H1 (cell line): Measurements from ENCODE around the gene MYL5. TPM values are rescaled to one million over a fixed set of nuclear protein-coding genes. Genes with fewer than 3 reads are reported as not detected.

ENCODE experiments used
- CTCF ChIA-PET: fragments of 300-600 bp; sonication (Branson Sonifier 250); formaldehyde crosslinking; loops from one replicate; lab custom pipeline; 2021; ENCODE audit not compliant: partially characterized antibody; lab: Charles Lee
- POLR2A ChIA-PET: fragments of 300-600 bp; sonication (Branson Sonifier 250); formaldehyde crosslinking; loops from one replicate; lab custom pipeline; 2021; ENCODE audit warnings: inconsistent platforms; ENCODE audit not compliant: partially characterized antibody; lab: Charles Lee
- DNase-seq, 2 experiments: peaks; one replicate each; pipeline versions ENCODE4 v3.0.0 to v3.0.0-alpha.2; 2010 to 2022; ENCODE audit warnings: low spot score in 2 of 2, low read depth in 1 of 2, mixed read lengths in 1 of 2
- FAIRE-seq: peaks from 2 replicates; lab custom pipeline; 2011; peaks lifted over from hg19 to GRCh38; lab: Jason Lieb, UNC
- H2AFZ ChIP-seq: 2 replicates; pipeline ENCODE4 v1.8.1; 2012; ENCODE audit warnings: low read length, inconsistent platforms
- H2AK5ac ChIP-seq: 2 replicates; pipeline ENCODE4 v1.6.1; 2013; ENCODE audit warnings: low read depth, low read length
- H2BK120ac ChIP-seq: replicated peaks from 2 replicates; pipeline ENCODE3; 2013; ENCODE audit warnings: low read depth, low read length, inconsistent platforms
- H2BK12ac ChIP-seq: 2 replicates; pipeline ENCODE4 v1.6.1; 2013; ENCODE audit warnings: low read depth, low read length
- H2BK15ac ChIP-seq: 2 replicates; pipeline ENCODE4 v1.6.1; 2013; ENCODE audit warnings: low read length
- H2BK20ac ChIP-seq: 2 replicates; pipeline ENCODE4 v1.6.1; 2013; ENCODE audit warnings: low read length
- H2BK5ac ChIP-seq: 2 replicates; pipeline ENCODE4 v1.6.1; 2013; ENCODE audit warnings: low read depth, low read length
- H3K14ac ChIP-seq: 2 replicates; pipeline ENCODE4 v1.6.1; 2013; ENCODE audit warnings: inconsistent platforms; ENCODE audit not compliant: insufficient read length
- H3K18ac ChIP-seq: 2 replicates; pipeline ENCODE4 v1.6.1; 2013; ENCODE audit warnings: low read length; ENCODE audit errors: extremely low read depth
- H3K23ac ChIP-seq: 2 replicates; pipeline ENCODE4 v1.6.1; 2013; ENCODE audit warnings: inconsistent platforms; ENCODE audit not compliant: insufficient read length
- H3K23me2 ChIP-seq: 2 replicates; pipeline ENCODE4 v1.6.1; 2013; ENCODE audit warnings: low read depth, low read length
- H3K27ac ChIP-seq: 2 replicates; pipeline ENCODE4 v1.6.1; 2011; ENCODE audit warnings: low read depth, low read length, inconsistent platforms
- H3K27me3 ChIP-seq, 4 experiments: replicated peaks in 1 of 4; 1 replicate in 1 of 4; 2 replicates in 3 of 4; pipeline versions ENCODE4 v1.6.1 to v1.8.1; 2011 to 2013; ENCODE audit warnings: low read length in 3 of 4, mild to moderate bottlenecking in 3 of 4, inconsistent platforms in 2 of 4, mixed read lengths in 2 of 4, moderate library complexity in 1 of 4; ENCODE audit not compliant: control insufficient read depth in 3 of 4, insufficient read depth in 3 of 4; ENCODE audit errors: extremely low read depth in 1 of 4
- H3K36me3 ChIP-seq, 4 experiments: 2 replicates each; pipeline versions ENCODE4 v1.6.1 to v1.8.1; 2011 to 2013; ENCODE audit warnings: mild to moderate bottlenecking in 4 of 4, low read length in 3 of 4, moderate library complexity in 2 of 4, control low read depth in 1 of 4, inconsistent platforms in 1 of 4; ENCODE audit not compliant: insufficient read depth in 4 of 4, control insufficient read depth in 2 of 4
- H3K4ac ChIP-seq: replicated peaks from 2 replicates; pipeline ENCODE3; 2013; ENCODE audit warnings: low read length, low read depth, mixed read lengths, inconsistent platforms; ENCODE audit not compliant: insufficient read length
- H3K4me1 ChIP-seq, 4 experiments: replicated peaks in 1 of 4; 1 replicate in 1 of 4; 2 replicates in 3 of 4; pipeline versions ENCODE4 v1.6.1 to v1.8.1; 2011 to 2013; ENCODE audit warnings: low read length in 3 of 4, inconsistent platforms in 2 of 4, mixed read lengths in 1 of 4; ENCODE audit not compliant: insufficient read depth in 4 of 4, control insufficient read depth in 3 of 4
- H3K4me2 ChIP-seq, 2 experiments: 2 replicates each; pipeline versions ENCODE4 v1.6.1 to v1.8.1; 2011 to 2013; ENCODE audit warnings: low read depth in 2 of 2, low read length in 2 of 2, control low read depth in 1 of 2, inconsistent platforms in 1 of 2, mild to moderate bottlenecking in 1 of 2; ENCODE audit not compliant: insufficient read depth in 1 of 2
- H3K4me3 ChIP-seq, 4 experiments: fragments of 200-600, 300-600 bp in 1 of 4; sonication (generic), shearing (Covaris generic), sonication (Bioruptor Twin) in 1 of 4; 2 replicates each; pipeline versions ENCODE4 v1.5.1 to v1.8.1; 2011 to 2016; ENCODE audit warnings: low read length in 4 of 4, low read depth in 3 of 4, control low read depth in 2 of 4, inconsistent platforms in 2 of 4, mild to moderate bottlenecking in 2 of 4, mixed read lengths in 1 of 4, moderate library complexity in 1 of 4; ENCODE audit not compliant: insufficient read depth in 2 of 4; ENCODE audit errors: extremely low read depth in 1 of 4
- H3K56ac ChIP-seq: replicated peaks from 2 replicates; pipeline ENCODE3; 2013; ENCODE audit warnings: low read depth, mild to moderate bottlenecking, mixed read lengths, low read length, inconsistent platforms; ENCODE audit not compliant: insufficient read length
- H3K79me1 ChIP-seq: 2 replicates; pipeline ENCODE4 v1.6.1; 2013; ENCODE audit warnings: low read depth, low read length, control low read depth
- H3K79me2 ChIP-seq, 2 experiments: 2 replicates each; pipeline versions ENCODE4 v1.6.1 to v1.8.1; 2012 to 2013; ENCODE audit warnings: low read length in 2 of 2, mild to moderate bottlenecking in 2 of 2, inconsistent platforms in 1 of 2; ENCODE audit not compliant: insufficient read depth in 2 of 2, control insufficient read depth in 1 of 2
- H3K9ac ChIP-seq, 4 experiments: replicated peaks in 1 of 4; 1 replicate in 1 of 4; 2 replicates in 3 of 4; pipeline versions ENCODE4 v1.6.1 to v1.8.1; 2011 to 2013; ENCODE audit warnings: low read depth in 3 of 4, low read length in 3 of 4, control low read depth in 2 of 4, mild to moderate bottlenecking in 2 of 4, moderate library complexity in 2 of 4, inconsistent platforms in 1 of 4; ENCODE audit errors: extremely low read depth in 1 of 4
- H3K9me3 ChIP-seq, 2 experiments: 2 replicates each; pipeline versions ENCODE4 v1.6.1 to v1.8.1; 2012 to 2013; ENCODE audit warnings: mild to moderate bottlenecking in 2 of 2, moderate library complexity in 2 of 2, control low read depth in 1 of 2, inconsistent platforms in 1 of 2, low read depth in 1 of 2, low read length in 1 of 2, mixed read lengths in 1 of 2; ENCODE audit not compliant: insufficient read depth in 2 of 2
- H4K20me1 ChIP-seq, 2 experiments: replicated peaks in 1 of 2; 2 replicates each; pipeline versions ENCODE3 to v1.8.1; 2011 to 2013; ENCODE audit warnings: inconsistent platforms in 2 of 2, low read length in 2 of 2, mild to moderate bottlenecking in 1 of 2; ENCODE audit not compliant: insufficient read depth in 2 of 2, control insufficient read depth in 1 of 2
- H4K5ac ChIP-seq: 2 replicates; pipeline ENCODE4 v1.6.1; 2013; ENCODE audit warnings: low read length, low read depth, mixed read lengths, inconsistent platforms; ENCODE audit not compliant: insufficient read length
- H4K8ac ChIP-seq: 2 replicates; pipeline ENCODE4 v1.8.0; 2013; ENCODE audit warnings: mild to moderate bottlenecking, moderate library complexity, low read length, inconsistent platforms; ENCODE audit not compliant: insufficient read depth; ENCODE audit errors: extremely low read depth
- H4K91ac ChIP-seq: replicated peaks from 2 replicates; pipeline ENCODE3; 2013; ENCODE audit warnings: low read length, mixed read lengths, inconsistent platforms; ENCODE audit not compliant: insufficient read length
- CTCF ChIP-seq, 3 experiments: IDR thresholded peaks; 1 replicate in 2 of 3; 2 replicates in 1 of 3; pipeline versions ENCODE4 v1.5.1 to v1.6.1; 2011; ENCODE audit warnings: low read length in 3 of 3, mild to moderate bottlenecking in 3 of 3, inconsistent platforms in 2 of 3, low read depth in 1 of 3, moderate library complexity in 1 of 3; ENCODE audit not compliant: insufficient read depth in 1 of 3; ENCODE audit errors: control extremely low read depth in 1 of 3
- E2F6 ChIP-seq: IDR thresholded peaks from 2 replicates; pipeline ENCODE4 v1.6.1; 2012; ENCODE audit warnings: inconsistent platforms
- HDAC6 ChIP-seq: IDR thresholded peaks from one replicate; pipeline ENCODE4 v1.7.1; 2012; ENCODE audit warnings: low read depth, mild to moderate bottlenecking, inconsistent platforms, low read length, moderate library complexity
- MAFK ChIP-seq: IDR thresholded peaks from 2 replicates; pipeline ENCODE4 v1.6.1; 2012; ENCODE audit warnings: low read depth, mild to moderate bottlenecking, improper control_type of control experiment, low read length
- RAD21 ChIP-seq, 2 experiments: IDR thresholded peaks in 1 of 2; conservative IDR thresholded peaks in 1 of 2; 2 replicates each; pipeline ENCODE4 v1.6.1; 2011; ENCODE audit warnings: low read depth in 2 of 2, low read length in 2 of 2, improper control_type of control experiment in 1 of 2, inconsistent platforms in 1 of 2, mild to moderate bottlenecking in 1 of 2, moderate library complexity in 1 of 2
- SAP30 ChIP-seq: fragments of 300-600 bp; sonication (generic); IDR thresholded peaks from 2 replicates; pipeline ENCODE4 v1.7.1; 2012; ENCODE audit warnings: low read length, moderate library complexity, mild to moderate bottlenecking, inconsistent platforms; ENCODE audit not compliant: insufficient read depth, insufficient replicate concordance
- SIRT6 ChIP-seq: IDR thresholded peaks from one replicate; pipeline ENCODE4 v1.7.1; 2012; ENCODE audit warnings: low read length, inconsistent platforms
- SRF ChIP-seq: IDR thresholded peaks from 2 replicates; pipeline ENCODE4 v1.6.1; 2011; ENCODE audit warnings: mild to moderate bottlenecking, low read depth, low read length, moderate library complexity
- TAF1 ChIP-seq: IDR thresholded peaks from 2 replicates; pipeline ENCODE4 v1.6.1; 2011; ENCODE audit warnings: mild to moderate bottlenecking, low read depth, low read length
- WGBS, 2 experiments: shearing (Covaris generic) in 1 of 2; methylation state at CpG; one replicate each; pipeline versions ENCODE4 v1.1.6 to v1.1.7; 2013 to 2015; ENCODE audit warnings: low lambda C conversion rate in 2 of 2, mixed read lengths in 2 of 2, inconsistent platforms in 1 of 2, low coverage in 1 of 2, missing lambda C conversion rate in 1 of 2; ENCODE audit not compliant: insufficient replicate concordance in 2 of 2, insufficient coverage in 1 of 2, insufficient read length in 1 of 2; ENCODE audit errors: extremely low coverage in 1 of 2, missing lambda C conversion rate in 1 of 2; 5-methylcytosine and 5-hydroxymethylcytosine counted together
- polyA plus RNA-seq, 7 experiments: library from polyadenylated mRNA; depleted of rRNA in 3 of 7; stranded (reverse) in 5 of 7; unstranded in 2 of 7; fragments of >200 nt in 5 of 7; fragments of 200-250 nt in 2 of 7; gene quantifications; 1 replicate in 5 of 7; 2 replicates in 1 of 7; 4 replicates in 1 of 7; pipeline versions ENCODE4 v1.2.1 to v1.2.3, GENCODE V29; 2011 to 2013; ENCODE audit warnings: missing spikeins in 2 of 7, mixed read lengths in 2 of 7
- total RNA-seq: library from RNA; stranded (reverse); fragmentation: NEBNext Ultra II Directional; extraction: Animal tissue kit (Norgen Biotek cat#: 25700); gene quantifications from 2 replicates; pipeline ENCODE4 v1.2.1, GENCODE V29; 2021

MYL5 gene
- total and polyA plus RNA-seq, 2 of the 8 experiments (the other 6 are each of a cell fraction or from before 2014, with no cell fraction given), result 5.7 to 6.8 TPM

- Histone ChIP-seq H4K20me1 (peaks cover 0 to 2% of the 10 kb centered on the region in 2 experiments), H3K23ac (no peak overlapping the region), H3K9me3 (peaks cover 10 to 11% of the 10 kb centered on the region in 2 experiments; a peak in 3 of 4 replicates), H4K8ac (no peak overlapping the region), H2BK15ac (no peak overlapping the region), H3K9ac (no peak overlapping the region), H3K18ac (no peak overlapping the region), H3K14ac (no peak overlapping the region), H3K4me1 (no peaks in the 10 kb centered on the region), H2BK120ac (no peak overlapping the region), H2BK5ac (no peak overlapping the region), H3K4me2 (no peak overlapping the region), H3K27me3 (no peaks in the 10 kb centered on the region; a peak in 1 of 7 replicates), H3K36me3 (no peaks in the 10 kb centered on the region), H3K79me2 (no peaks in the 10 kb centered on the region), H2AK5ac (no peak overlapping the region), H2AFZ (no peak overlapping the region), H3K4me3 (no peak overlapping the region), H4K91ac (no peak overlapping the region), H2BK12ac (no peak overlapping the region), H2BK20ac (no peak overlapping the region), H3K23me2 (no peaks in the 10 kb centered on the region), H3K27ac (no peak overlapping the region), H3K4ac (no peak overlapping the region), H4K5ac (no peak overlapping the region), H3K56ac (no peak overlapping the region), H3K79me1 (no peaks in the 10 kb centered on the region)
- ChIA-PET CTCF (interaction anchor here (0.8 kb wide), 1 partner anchor 34 kb away, joined by 4 read pairs; no protein-coding TSS in a partner anchor), POLR2A (no interaction called here)
- FAIRE-seq, result no peak
- DNase-seq, result no peak
- 89% methylated on average over 22 of the region's 22 CpGs; no CpG with 5 or more reads in 1 of the 2 experiments for WGBS, 2 experiments
- TF ChIP-seq CTCF (IDR thresholded peaks at IDR 0.05; ENCODE audit: control extremely low read depth in 1 of 3, insufficient read depth in 1 of 3, low read depth in 1 of 3, low read length in 3 of 3), result no peak
- no peak for TF ChIP-seq TAF1
- TF ChIP-seq SAP30, result no peak
- TF ChIP-seq SRF, result no peak
- TF ChIP-seq HDAC6, result no peak
- TF ChIP-seq MAFK, result no peak
- no peak for TF ChIP-seq RAD21 (IDR thresholded peaks at IDR 0.05 in 1 of 2, conservative IDR thresholded peaks at IDR 0.05 in 1 of 2; ENCODE audit: low read depth in 2 of 2, low read length in 2 of 2)
- no peak for TF ChIP-seq SIRT6
- no peak for TF ChIP-seq E2F6
These were observed 38.3 kb upstream of the MYL5 start for GRCh38 chr4:635851-636627.
